ENCODE results near the gene CRYGA.
A peak's percentile ranks its signal among the peaks of the same experiment; 100 is the strongest.
"Not testable (repeated sequence)": the region's sequence is repeated elsewhere in the genome, so short reads cannot be mapped to it uniquely, and the experiment has no call there.

CRYGA gene

GRCh38 chr2:208164951-208165755 lies 1.8 kb upstream of the CRYGA start:
- DNase-seq (ENCODE audit: low spot score): no peak

GRCh38 chr2:208156439-208156838 lies 7.0 kb downstream of the CRYGA start:
- no peak for DNase-seq (ENCODE audit: low spot score)

- no peak for DNase-seq (ENCODE audit: low spot score)
Measured at GRCh38 chr2:208153156-208153555, 10.2 kb downstream of the CRYGA start.

- no peak for DNase-seq (ENCODE audit: low spot score)
Measured at GRCh38 chr2:208150956-208151355, 12.4 kb downstream of the CRYGA start.

- DNase-seq (ENCODE audit: low spot score): no peak
Measured at GRCh38 chr2:208150094-208150493, 13.3 kb downstream of the CRYGA start.

GRCh38 chr2:208148803-208149202 lies 14.6 kb downstream of the CRYGA start:
- no peak for DNase-seq (ENCODE audit: low spot score)

- no peak for DNase-seq (ENCODE audit: low spot score)
Measured at GRCh38 chr2:208147759-208148158, 15.6 kb downstream of the CRYGA start.

GRCh38 chr2:208147008-208147407 lies 16.4 kb downstream of the CRYGA start:
- DNase-seq (ENCODE audit: low spot score): no peak

GRCh38 chr2:208146006-208146405 lies 17.4 kb downstream of the CRYGA start, which contains the start of gene CRYGB:
Gene CRYGB (minus strand): TSS chr2:208146158. CDS start chr2:208146120, 38 bp downstream.
- DNase-seq (ENCODE audit: low spot score): no peak

- no peak for DNase-seq (ENCODE audit: low spot score)
Measured at GRCh38 chr2:208142925-208143799, 20.2 kb downstream of the CRYGA start.

GRCh38 chr2:208142240-208142924 lies 21.0 kb downstream of the CRYGA start:
- DNase-seq (ENCODE audit: low spot score): no peak

- DNase-seq (ENCODE audit: low spot score): no peak
Measured at GRCh38 chr2:208139447-208139846, 23.9 kb downstream of the CRYGA start.

- DNase-seq (ENCODE audit: low spot score): not testable (repeated sequence)
Measured at GRCh38 chr2:208138334-208138733, 25.1 kb downstream of the CRYGA start.

- no peak for DNase-seq (ENCODE audit: low spot score)
Measured at GRCh38 chr2:208136716-208137094, 26.7 kb downstream of the CRYGA start.

GRCh38 chr2:208135794-208136715 lies 27.3 kb downstream of the CRYGA start:
- no peak for DNase-seq (ENCODE audit: low spot score)

GRCh38 chr2:208134928-208135586 lies 28.3 kb downstream of the CRYGA start:
- no peak for DNase-seq (ENCODE audit: low spot score)

- no peak for DNase-seq (ENCODE audit: low spot score)
Measured at GRCh38 chr2:208130712-208131110, 32.7 kb downstream of the CRYGA start.

- peak; percentile 44 for DNase-seq (ENCODE audit: low spot score)
Measured at GRCh38 chr2:208129744-208130711, 33.4 kb downstream of the CRYGA start, which contains the start of gene CRYGC. Gene CRYGC (minus strand): TSS chr2:208129828. CDS start chr2:208129792, 36 bp downstream.

GRCh38 chr2:208128136-208128535 lies 35.3 kb downstream of the CRYGA start:
- DNase-seq (ENCODE audit: low spot score): no peak
